Heart right ventricle (tissue), 16 donors: ENCODE measurements around the gene NUCKS1. TPM values are rescaled to one million over a fixed set of nuclear protein-coding genes. Genes with fewer than 3 reads are reported as not detected.

ENCODE experiments used
- ATAC-seq, 8 donors: fragments of 200-7000 bp; cut with Tn5 transposase; one replicate each; pipeline ENCODE4 v1.9.1; 2020; ENCODE audit warnings: mild to moderate bottlenecking in 8 of 8, moderate library complexity in 8 of 8, moderate number of reproducible peaks in 1 of 8
- DNase-seq, 2 donors: peaks; one replicate each; pipeline ENCODE4 v3.0.0-alpha.2; 2020
- H3K27ac ChIP-seq, 10 donors: fragments of 200-600 bp; sonication (generic) in 2 of 10; one replicate each; pipeline versions ENCODE4 v1.5.0 to v1.8.0; 2020 to 2022; ENCODE audit warnings: mild to moderate bottlenecking in 3 of 10
- H3K27me3 ChIP-seq, 7 donors: fragments of 200-600 bp; one replicate each; pipeline ENCODE4 v1.8.0; 2021 to 2022; ENCODE audit warnings: mild to moderate bottlenecking in 2 of 7
- H3K36me3 ChIP-seq, 9 donors: fragments of 200-600 bp; sonication (generic) in 1 of 9; one replicate each; pipeline versions ENCODE4 v1.5.0 to v1.8.0; 2020 to 2022; ENCODE audit warnings: mild to moderate bottlenecking in 2 of 9
- H3K4me1 ChIP-seq, 9 donors: fragments of 200-600 bp; sonication (generic) in 1 of 9; one replicate each; pipeline versions ENCODE4 v1.5.0 to v1.8.0; 2020 to 2022; ENCODE audit warnings: mild to moderate bottlenecking in 4 of 9
- H3K4me3 ChIP-seq, 10 donors: fragments of 200-600 bp; sonication (generic) in 2 of 10; one replicate each; pipeline versions ENCODE4 v1.5.0 to v1.8.0; 2020 to 2022; ENCODE audit warnings: mild to moderate bottlenecking in 7 of 10, moderate library complexity in 2 of 10
- H3K9me3 ChIP-seq, 11 donors: fragments of 200-600 bp in 10 of 11; sonication (generic) in 2 of 11; one replicate each; pipeline versions ENCODE4 v1.5.0 to v1.8.0; 2013 to 2022; ENCODE audit warnings: mild to moderate bottlenecking in 2 of 11, control low read depth in 1 of 11, moderate library complexity in 1 of 11
- CTCF ChIP-seq, 9 donors: fragments of 200-600 bp; sonication (generic) in 2 of 9; IDR thresholded peaks; one replicate each; pipeline versions ENCODE4 v1.5.0 to v1.8.0; 2021 to 2022; ENCODE audit warnings: antibody characterized with exemption in 9 of 9, mild to moderate bottlenecking in 5 of 9, moderate library complexity in 1 of 9
- WGBS, 2 donors: extraction: QIAGEN DNeasy Blood & Tissue Kit; methylation state at CpG; one replicate each; pipeline ENCODE4 v1.1.7; 2013; ENCODE audit warnings: inconsistent platforms in 1 of 2; 5-methylcytosine and 5-hydroxymethylcytosine counted together
- intact Hi-C, 10 donors: fragments of 100-400 bp; cut with DNase I; formaldehyde crosslinking; loops; one replicate each; pipeline versions ENCODE4 v1.11.1 to v1.14.2; 2022
- polyA plus RNA-seq, 2 donors: library from polyadenylated mRNA; stranded (reverse); fragments of 200-250 nt; gene quantifications; one replicate each; pipeline ENCODE4 v1.2.3, GENCODE V29; 2013
- total RNA-seq, 10 donors: library from RNA; stranded (reverse); fragmentation: NEBNext Ultra II Directional in 3 of 10; extraction: Animal tissue kit (Norgen Biotek cat#: 25700) in 3 of 10; gene quantifications; one replicate each; pipeline versions ENCODE4 v1.2.1 to v1.2.4, GENCODE V29; 2021 to 2023
- donor health status: Arrhythmogenic right ventricular cardiomyopathy.
- donor health status: ischemic (EF 13 %, LVEDD 7.1; RV severe dilation, severe dysfunction).
- donor health status: healthy with polysubstance abuse.
- donor health status: DM: no; HTN: yes; CAD: no.
- donor health status: DM: no; HTN: no; CAD: no.
- donor health status: ischemic (EF 25% LVEDD 6.9; RV normal size, moderate dysfunction).
- donor health status: ischemic (EF 25% LVEDD 5.7; RV mildly dilated, moderate dysfunction).
- donor health status: healthy.
- donor health status: DM: yes; HTN: yes; CAD: no.
- donor health status: Ischemic cardiomyopathy.
- donor health status: ischemic (EF 35%, LVEDD 5.7; RV mildly dilated, moderate dysfunction).
- donor health status: nonischemic (EF 11% LVEDD 7.7; RV severe dilation, severe dysfunction).
- donor health status: DM: yes; HTN: yes; CAD: no.
- donor health status: PGD.
- donor health status: ischemic (EF 29% LVEDD 5.4; RV normal size, mild dysfunction).
- donor health status: nonischemic (EF 23%, LVEDD 6.1; RV moderate dilation, normal function).

Gene NUCKS1
- total and polyA plus RNA-seq, 12 donors: 31.8 to 245 (median 211) TPM

DNA sequence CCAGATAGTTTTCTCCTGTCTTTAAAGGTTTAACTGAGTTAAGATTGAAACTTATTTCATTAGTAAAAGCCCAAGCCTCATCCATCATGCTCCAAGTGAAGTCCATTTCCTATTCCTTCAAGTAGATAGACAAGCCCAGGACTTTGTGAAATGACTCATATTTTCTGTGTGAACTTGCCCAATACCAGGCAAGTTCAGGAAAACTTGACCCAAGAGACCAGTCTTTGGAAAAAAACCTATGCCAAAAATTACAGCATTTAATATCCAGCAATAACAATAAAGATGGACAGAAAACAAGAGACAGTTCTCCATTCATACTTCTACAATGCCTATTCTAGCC lies 25.7 kb upstream of the NUCKS1 start:
- Histone ChIP-seq H3K27ac (peak overlapping the region in 8 of 10 donors; percentile 2 to 86 (median 66)), H3K36me3 (peaks cover 0 to 16% (median 0%) of the 10 kb centered on the region in 9 donors), H3K27me3 (no peaks in the 10 kb centered on the region), H3K4me1 (peaks cover 0 to 36% (median 11%) of the 10 kb centered on the region in 9 donors), H3K4me3 (peak overlapping the region in 9 of 10 donors; percentile 69 to 94 (median 80)), H3K9me3 (no peaks in the 10 kb centered on the region)
- ATAC-seq (peak in 5 of 8 donors; percentile 19 to 57 (median 38)), DNase-seq (no peak)
- intact Hi-C loops: no loop called here
- no peak for TF ChIP-seq CTCF (IDR thresholded peaks at IDR 0.05)

DNA sequence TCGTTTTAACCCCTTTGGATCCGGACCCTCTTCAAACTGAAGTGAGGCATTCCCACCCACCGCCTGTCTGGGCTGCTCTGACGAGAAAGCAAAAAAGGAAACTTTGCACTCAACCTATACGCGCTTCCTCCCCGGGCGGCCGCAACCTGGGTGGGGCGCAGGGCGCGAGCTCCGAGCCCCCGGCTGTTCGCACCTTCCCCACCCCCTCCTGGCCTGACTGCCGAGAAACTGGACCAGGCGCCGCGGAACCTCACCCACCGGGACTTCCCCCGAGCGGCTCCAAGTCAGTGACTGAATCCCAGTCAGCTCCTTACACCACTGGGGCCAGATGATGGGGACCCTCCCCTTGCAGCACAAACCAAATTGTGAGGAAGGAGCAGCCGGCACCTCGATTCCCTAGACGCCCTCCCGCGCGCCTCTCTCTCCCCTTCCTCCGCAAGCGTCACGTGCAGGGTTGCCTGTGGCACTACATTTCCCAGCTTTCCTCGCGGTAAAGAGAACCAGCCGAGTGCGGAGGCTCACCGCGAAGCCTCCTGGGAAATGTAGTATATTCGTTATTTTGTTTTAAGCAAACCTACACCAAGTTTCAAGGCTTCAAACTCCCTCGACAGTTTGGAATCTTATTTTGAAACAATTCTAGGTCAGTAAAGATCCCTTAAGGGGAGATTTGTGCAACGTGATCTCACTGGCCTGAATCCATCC lies 25.2 kb upstream of the NUCKS1 start, which contains the start of gene RAB29:
Gene RAB29, minus strand, starts transcription at position 468 of the 702 bp plus-strand sequence. CDS start 526 bp downstream, outside the sequence.
- peak within 1 kb of the TSS; percentile 0 to 86 (median 60) for H3K27ac ChIP-seq
- no peaks in the 10 kb centered on the region for H3K27me3 ChIP-seq
- WGBS, 2 donors: 0 to 1% methylated on average over 40 of the region's 40 CpGs
- intact Hi-C loops: no loop called here
- H3K4me1 ChIP-seq: peaks cover 0 to 36% (median 11%) of the 10 kb centered on the region in 9 donors
- ATAC-seq (peak; percentile 93 to 97 (median 97)), DNase-seq (peak; percentile 76 to 87)
- no peaks in the 10 kb centered on the region for H3K9me3 ChIP-seq
- peaks cover 0 to 21% (median 0%) of the 10 kb centered on the region in 9 donors for H3K36me3 ChIP-seq
- no peak for TF ChIP-seq CTCF (IDR thresholded peaks at IDR 0.05)
- peak within 1 kb of the TSS; percentile 62 to 94 (median 80) for H3K4me3 ChIP-seq

DNA sequence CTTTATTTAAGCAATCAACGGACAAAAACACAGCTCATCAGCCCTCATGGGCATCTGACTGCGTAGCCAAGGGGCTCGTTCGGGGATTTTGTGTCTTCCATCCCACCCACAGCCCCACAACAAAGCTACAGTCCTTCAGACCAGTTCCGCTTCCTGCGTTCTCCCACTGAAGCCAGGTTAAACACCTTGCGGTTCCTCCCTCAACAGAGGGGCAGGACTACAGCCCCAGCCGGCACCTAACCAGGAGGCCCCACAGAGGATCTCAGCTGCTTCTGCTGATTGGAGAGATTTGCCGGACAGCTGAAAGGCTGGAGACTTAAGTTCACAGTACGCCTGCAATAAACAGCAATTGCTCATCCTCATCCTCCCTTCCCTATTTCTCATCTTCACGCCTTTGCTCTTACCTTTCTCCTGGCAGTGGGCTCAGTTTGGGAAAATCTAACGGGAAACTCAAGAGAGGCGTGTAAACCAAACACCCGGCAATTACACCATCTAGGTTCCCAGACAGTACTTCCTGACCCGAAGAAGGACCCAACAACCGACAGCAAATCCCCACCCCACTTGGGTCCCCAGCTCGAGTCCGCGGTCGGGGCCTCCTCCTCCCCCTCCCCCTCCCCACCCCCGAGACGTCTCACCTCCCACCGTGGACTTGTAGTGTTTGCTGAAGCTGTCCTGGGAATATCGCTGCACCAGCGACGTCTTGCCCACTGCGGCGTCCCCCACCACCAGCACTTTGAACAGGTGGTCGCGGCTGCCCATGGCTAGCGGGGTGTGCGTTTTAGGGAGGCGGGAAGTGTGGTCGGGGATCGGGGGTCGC lies 24.4 kb upstream of the NUCKS1 start:
- no peak for TF ChIP-seq CTCF (IDR thresholded peaks at IDR 0.05)
- intact Hi-C loops: no loop called here
- ATAC-seq: peak; percentile 23 to 59 (median 32)
- no peaks in the 10 kb centered on the region for H3K9me3 ChIP-seq
- H3K4me1 ChIP-seq: peaks cover 0 to 36% (median 11%) of the 10 kb centered on the region in 9 donors
- peak overlapping the region; percentile 62 to 94 (median 80) for H3K4me3 ChIP-seq
- H3K27me3 ChIP-seq: no peaks in the 10 kb centered on the region
- H3K36me3 ChIP-seq: peaks cover 0 to 29% (median 0%) of the 10 kb centered on the region in 9 donors
- WGBS, 2 donors: 22% methylated on average over 36 of the region's 36 CpGs
- no peak for DNase-seq
- peak overlapping the region; percentile 0 to 86 (median 60) for H3K27ac ChIP-seq

DNA sequence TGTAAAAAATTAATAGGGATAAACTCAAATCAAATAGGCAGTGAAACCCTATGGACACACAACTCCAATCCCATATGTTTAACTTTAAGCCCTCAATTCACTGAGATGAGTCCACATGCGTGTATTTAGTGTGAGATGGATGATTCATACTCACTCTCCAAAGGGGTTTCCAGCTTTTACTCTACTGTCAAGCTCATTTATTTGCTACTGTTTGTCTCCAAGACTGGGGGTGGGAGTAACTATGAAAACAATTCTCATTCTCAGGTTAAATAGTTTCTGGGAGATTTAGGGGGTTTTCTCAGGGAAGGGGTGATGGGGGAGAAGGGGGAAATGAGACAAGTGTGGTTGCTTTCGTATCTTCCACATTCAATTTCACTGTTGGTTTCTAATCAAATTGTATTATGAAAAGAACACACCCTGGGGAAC lies 22.6 kb upstream of the NUCKS1 start:
- intact Hi-C loops: no loop called here
- Histone ChIP-seq H3K4me3 (no peak overlapping the region), H3K36me3 (peaks cover 0 to 47% (median 0%) of the 10 kb centered on the region in 9 donors), H3K9me3 (no peaks in the 10 kb centered on the region), H3K4me1 (peaks cover 0 to 29% (median 11%) of the 10 kb centered on the region in 9 donors), H3K27ac (no peak overlapping the region), H3K27me3 (no peaks in the 10 kb centered on the region)
- no peak for ATAC-seq
- TF ChIP-seq CTCF (IDR thresholded peaks at IDR 0.05): no peak
- WGBS, 2 donors: 87 to 95% methylated on average over 2 of the region's 2 CpGs
- no peak for DNase-seq
